IgD-negative memory B cell (primary cell): Measurements from ENCODE around the gene TRIM14. TPM values are rescaled to one million over a fixed set of nuclear protein-coding genes. Genes with fewer than 3 reads are reported as not detected.
A peak's percentile ranks its signal among the peaks of the same experiment; 100 is the strongest.
"Not testable (repeated sequence)": the region's sequence is repeated elsewhere in the genome, so short reads cannot be mapped to it uniquely, and the experiment has no call there.

Experiments used
- H3K27ac Mint-ChIP-seq, 3 donors: one replicate each; pipeline ENCODE4 v1.8.0; 2020 to 2022; ENCODE audit warnings: mild to moderate bottlenecking in 3 of 3, mixed read lengths in 3 of 3, moderate library complexity in 1 of 3
- H3K27me3 Mint-ChIP-seq: one replicate; pipeline ENCODE4 v1.8.0; 2021; ENCODE audit warnings: mixed read lengths
- H3K36me3 Mint-ChIP-seq: one replicate; pipeline ENCODE4 v1.8.0; 2020; ENCODE audit warnings: mild to moderate bottlenecking, mixed read lengths
- H3K4me1 Mint-ChIP-seq, 3 donors: one replicate each; pipeline ENCODE4 v1.8.0; 2020 to 2022; ENCODE audit warnings: mixed read lengths in 3 of 3, mild to moderate bottlenecking in 1 of 3
- H3K4me3 Mint-ChIP-seq, 4 donors: one replicate each; pipeline ENCODE4 v1.8.0; 2020 to 2022; ENCODE audit warnings: mild to moderate bottlenecking in 4 of 4, mixed read lengths in 4 of 4, moderate library complexity in 3 of 4
- H3K9me3 Mint-ChIP-seq, 3 donors: one replicate each; pipeline ENCODE4 v1.8.0; 2020 to 2021; ENCODE audit warnings: mixed read lengths in 3 of 3, mild to moderate bottlenecking in 1 of 3
- polyA plus RNA-seq: library from polyadenylated mRNA; unstranded; fragments of 300-500 nt; fragmentation: Illumina TruSeq; gene quantifications from one replicate; pipeline ENCODE4 v1.2.3, GENCODE V29; 2021

Gene TRIM14
- polyA plus RNA-seq, 1 donor from 2014 or later = 43.0 TPM

DNA sequence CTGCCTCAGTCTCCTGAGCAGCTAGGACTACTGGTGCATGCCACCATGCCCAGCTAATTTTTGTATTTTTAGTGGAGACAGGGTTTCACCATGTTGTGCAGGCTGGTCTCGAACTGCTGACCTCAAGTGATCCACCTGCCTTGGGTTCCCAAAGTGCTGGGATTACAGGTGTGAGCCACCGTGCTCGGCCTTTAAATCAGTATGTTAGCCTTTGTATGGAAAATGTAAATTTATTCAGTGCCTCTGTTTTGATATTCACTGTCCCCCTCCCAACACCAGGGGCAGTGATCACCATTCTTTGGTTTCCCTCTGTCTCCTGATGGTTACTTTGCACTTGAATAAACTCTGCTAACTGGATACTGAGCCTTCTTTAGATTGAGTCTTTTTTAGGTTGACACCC, 28.3 kb downstream of the TRIM14 start:
- not testable (repeated sequence) for H3K27me3 Mint-ChIP-seq, H3K36me3 Mint-ChIP-seq, H3K27ac Mint-ChIP-seq, H3K4me3 Mint-ChIP-seq, H3K9me3 Mint-ChIP-seq
- peaks cover 5 to 12% (median 9%) of the 10 kb centered on the region in 3 donors for H3K4me1 Mint-ChIP-seq

- H3K27ac Mint-ChIP-seq = peak overlapping the region; percentile 62 to 90 (median 73)
- H3K36me3 Mint-ChIP-seq = peaks cover 6% of the 10 kb centered on the region
- no peaks in the 10 kb centered on the region for H3K27me3 Mint-ChIP-seq
- H3K9me3 Mint-ChIP-seq = no peaks in the 10 kb centered on the region
- H3K4me1 Mint-ChIP-seq = peaks cover 5 to 12% (median 8%) of the 10 kb centered on the region in 3 donors
- peak overlapping the region in 2 of 4 donors; percentile 58 to 62 for H3K4me3 Mint-ChIP-seq
Measured at GRCh38 chr9:98087420-98088354, 31.3 kb downstream of the TRIM14 start.

DNA sequence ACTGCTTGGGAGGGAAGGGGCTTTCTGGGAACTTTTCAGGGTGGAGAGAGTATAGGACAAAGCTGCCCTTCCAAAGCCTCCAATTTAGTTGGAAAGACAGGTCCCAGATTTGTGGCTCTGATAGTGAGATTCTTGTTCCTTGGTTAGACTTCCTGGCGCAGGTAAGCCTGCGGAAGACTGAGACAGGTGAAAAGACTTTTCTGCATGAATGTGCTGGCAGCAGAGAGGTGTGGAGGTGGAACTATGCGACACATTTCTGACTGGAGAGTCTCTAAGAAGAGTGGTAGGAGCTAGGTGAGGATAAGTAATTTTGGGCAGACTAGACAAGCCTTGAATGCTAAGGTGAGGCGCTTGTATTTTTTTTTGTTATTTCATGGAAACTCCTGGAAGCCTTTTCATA, 32.6 kb downstream of the TRIM14 start:
- Mint-ChIP-seq H3K36me3 (peaks cover 5% of the 10 kb centered on the region), H3K4me3 (peak overlapping the region in 2 of 4 donors; percentile 8 to 11), H3K27ac (peak overlapping the region; percentile 49 to 90 (median 51)), H3K4me1 (peaks cover 5 to 12% (median 8%) of the 10 kb centered on the region in 3 donors), H3K9me3 (no peaks in the 10 kb centered on the region), H3K27me3 (no peaks in the 10 kb centered on the region)

DNA sequence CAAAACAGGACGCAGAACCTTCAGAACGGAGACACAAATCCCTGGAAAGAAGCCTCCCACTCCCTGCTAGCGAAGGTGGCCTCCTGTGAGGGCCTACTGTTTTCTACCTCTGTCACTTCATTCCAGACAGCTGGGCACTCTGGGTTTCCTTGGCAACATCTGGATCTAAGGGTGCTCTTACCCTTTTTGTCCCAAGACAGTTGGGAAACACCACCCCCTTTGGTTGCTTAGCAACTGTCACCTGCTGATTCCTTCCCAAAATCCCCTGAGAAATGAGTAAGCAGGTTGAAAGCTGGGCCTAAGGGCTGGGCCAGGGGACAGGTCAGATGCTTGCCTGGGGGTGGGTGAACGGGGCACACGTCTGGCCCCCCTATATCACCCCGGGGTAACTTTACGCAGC, 33.1 kb downstream of the TRIM14 start:
- H3K9me3 Mint-ChIP-seq = no peaks in the 10 kb centered on the region
- H3K36me3 Mint-ChIP-seq = peaks cover 5% of the 10 kb centered on the region

GRCh38 chr9:98085058-98085457, 34.0 kb downstream of the TRIM14 start:
- H3K27me3 Mint-ChIP-seq = no peaks in the 10 kb centered on the region
- H3K36me3 Mint-ChIP-seq = peaks cover 5% of the 10 kb centered on the region
- no peak overlapping the region for H3K4me3 Mint-ChIP-seq
- H3K4me1 Mint-ChIP-seq = peaks cover 5 to 12% (median 6%) of the 10 kb centered on the region in 3 donors
- peak overlapping the region in 2 of 3 donors; percentile 33 to 39 for H3K27ac Mint-ChIP-seq
- H3K9me3 Mint-ChIP-seq = no peaks in the 10 kb centered on the region

More for the DNA sequence above, 33.1 kb downstream of the TRIM14 start:
- H3K4me1 Mint-ChIP-seq = peaks cover 5 to 12% (median 8%) of the 10 kb centered on the region in 3 donors
- no peaks in the 10 kb centered on the region for H3K27me3 Mint-ChIP-seq
- peak overlapping the region; percentile 34 to 90 (median 51) for H3K27ac Mint-ChIP-seq
- H3K4me3 Mint-ChIP-seq = no peak overlapping the region

DNA sequence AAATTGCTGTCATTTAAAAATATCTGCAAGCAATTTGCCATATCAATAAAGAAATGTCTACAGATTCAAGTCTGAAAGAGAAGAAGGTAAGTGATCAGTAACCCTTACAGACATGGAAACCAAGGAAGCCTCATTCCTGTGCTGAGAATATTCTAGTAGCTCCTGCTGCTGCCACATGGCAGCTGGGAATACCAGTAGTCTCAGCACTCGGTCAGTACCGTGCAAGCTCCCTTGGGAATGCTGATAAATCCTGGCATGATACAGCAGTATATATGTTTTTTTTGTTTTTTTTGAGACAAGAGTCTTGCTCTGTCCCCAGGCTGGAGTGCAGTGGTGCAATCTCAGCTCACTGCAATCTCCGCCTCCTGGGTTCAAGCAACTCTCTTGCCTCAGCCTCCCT, 34.6 kb downstream of the TRIM14 start:
- H3K27me3 Mint-ChIP-seq = no peaks in the 10 kb centered on the region
- H3K4me3 Mint-ChIP-seq = no peak overlapping the region
- H3K4me1 Mint-ChIP-seq = peaks cover 2 to 12% (median 6%) of the 10 kb centered on the region in 3 donors
- no peak overlapping the region for H3K27ac Mint-ChIP-seq
- H3K36me3 Mint-ChIP-seq = peaks cover 4% of the 10 kb centered on the region
- no peaks in the 10 kb centered on the region for H3K9me3 Mint-ChIP-seq

GRCh38 chr9:98083566-98084183, 35.3 kb downstream of the TRIM14 start:
- H3K36me3 Mint-ChIP-seq = peaks cover 3% of the 10 kb centered on the region
- no peaks in the 10 kb centered on the region for H3K27me3 Mint-ChIP-seq
- no peak overlapping the region for H3K4me3 Mint-ChIP-seq
- peaks cover under 1 to 10% (median 5%) of the 10 kb centered on the region in 3 donors for H3K4me1 Mint-ChIP-seq
- peak overlapping the region in 2 of 3 donors; percentile 14 to 80 for H3K27ac Mint-ChIP-seq
- H3K9me3 Mint-ChIP-seq = no peaks in the 10 kb centered on the region

GRCh38 chr9:98083061-98083501, 35.9 kb downstream of the TRIM14 start:
- Mint-ChIP-seq H3K27me3 (no peaks in the 10 kb centered on the region), H3K4me1 (peaks cover 0 to 7% (median 5%) of the 10 kb centered on the region in 3 donors), H3K9me3 (no peaks in the 10 kb centered on the region), H3K4me3 (no peak overlapping the region), H3K36me3 (peaks cover 5% of the 10 kb centered on the region), H3K27ac (peak overlapping the region in 2 of 3 donors; percentile 14 to 80)

- Mint-ChIP-seq H3K36me3 (peaks cover 8% of the 10 kb centered on the region), H3K27ac (peak overlapping the region in 1 of 3 donors; percentile 31), H3K4me3 (no peak overlapping the region), H3K9me3 (no peaks in the 10 kb centered on the region), H3K4me1 (peaks cover 0 to 3% (median 2%) of the 10 kb centered on the region in 3 donors), H3K27me3 (no peaks in the 10 kb centered on the region)
Measured at GRCh38 chr9:98081477-98082219, 37.4 kb downstream of the TRIM14 start.

- Mint-ChIP-seq H3K4me1 (peaks cover 0 to 2% (median 2%) of the 10 kb centered on the region in 3 donors), H3K4me3 (peak overlapping the region in 1 of 4 donors; percentile 57), H3K27ac (no peak overlapping the region), H3K27me3 (no peaks in the 10 kb centered on the region), H3K36me3 (peaks cover 5% of the 10 kb centered on the region), H3K9me3 (no peaks in the 10 kb centered on the region)
Measured at GRCh38 chr9:98080780-98081179, 38.2 kb downstream of the TRIM14 start.

DNA sequence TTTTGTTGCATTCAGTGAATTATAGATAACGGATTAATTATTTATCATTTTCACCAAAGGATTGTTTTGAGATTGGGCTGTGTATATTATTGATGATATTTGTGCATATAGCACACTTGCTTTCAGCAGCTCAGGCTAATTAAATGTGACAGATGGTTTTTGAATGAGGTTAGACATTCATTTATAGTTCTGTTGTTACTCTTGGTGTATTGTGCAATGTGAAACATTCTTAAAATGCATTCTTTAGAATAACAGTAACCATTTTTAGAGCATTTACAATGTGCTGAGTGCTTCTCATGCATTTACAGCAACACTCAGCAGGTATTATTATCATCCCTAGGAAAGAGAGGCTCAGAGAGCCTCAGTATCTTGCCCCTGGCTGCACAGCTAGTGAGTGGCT, 38.7 kb downstream of the TRIM14 start:
- Mint-ChIP-seq H3K27me3 (no peaks in the 10 kb centered on the region), H3K36me3 (peaks cover 5% of the 10 kb centered on the region), H3K4me3 (peak overlapping the region in 1 of 4 donors; percentile 57), H3K9me3 (no peaks in the 10 kb centered on the region), H3K27ac (no peak overlapping the region), H3K4me1 (peaks cover 0 to 7% (median 4%) of the 10 kb centered on the region in 3 donors)

- no peaks in the 10 kb centered on the region for H3K9me3 Mint-ChIP-seq
- H3K4me1 Mint-ChIP-seq = peaks cover 5 to 12% (median 11%) of the 10 kb centered on the region in 3 donors
- no peaks in the 10 kb centered on the region for H3K27me3 Mint-ChIP-seq
- H3K4me3 Mint-ChIP-seq = no peak overlapping the region
- H3K36me3 Mint-ChIP-seq = peaks cover 5% of the 10 kb centered on the region
- H3K27ac Mint-ChIP-seq = no peak overlapping the region
Measured at GRCh38 chr9:98078895-98079294, 40.1 kb downstream of the TRIM14 start.

DNA sequence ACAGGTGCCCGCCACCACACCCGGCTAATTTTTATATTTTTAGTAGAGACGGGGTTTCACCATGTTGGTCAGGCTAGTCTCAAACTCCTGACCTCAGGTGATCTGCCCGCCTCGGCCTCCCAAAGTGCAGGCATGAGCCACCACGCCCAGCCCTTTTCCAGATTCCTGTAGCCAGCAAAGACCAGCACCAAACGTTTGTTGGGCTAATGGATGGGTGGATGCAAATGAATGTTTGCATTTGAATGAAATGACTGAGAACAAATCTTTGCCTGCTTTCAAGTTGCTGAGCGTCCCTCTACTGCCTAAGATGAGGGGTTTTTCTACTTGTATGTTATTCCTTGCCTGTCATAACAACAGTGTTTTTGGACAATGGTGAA, 42.5 kb downstream of the TRIM14 start:
- H3K9me3 Mint-ChIP-seq, H3K4me3 Mint-ChIP-seq, H3K36me3 Mint-ChIP-seq, H3K27me3 Mint-ChIP-seq: not testable (repeated sequence)
- H3K27ac Mint-ChIP-seq = peak overlapping the region in 2 of 3 donors; percentile 19 to 59
- H3K4me1 Mint-ChIP-seq = peaks cover 5 to 12% (median 9%) of the 10 kb centered on the region in 3 donors

- H3K36me3 Mint-ChIP-seq = peaks cover 5% of the 10 kb centered on the region
- H3K27ac Mint-ChIP-seq = peak overlapping the region in 2 of 3 donors; percentile 59 to 70
- H3K4me1 Mint-ChIP-seq = peaks cover 5 to 12% (median 9%) of the 10 kb centered on the region in 3 donors
- H3K27me3 Mint-ChIP-seq = no peaks in the 10 kb centered on the region
- no peak overlapping the region for H3K4me3 Mint-ChIP-seq
- H3K9me3 Mint-ChIP-seq = no peaks in the 10 kb centered on the region
Measured at GRCh38 chr9:98075332-98075805, 43.7 kb downstream of the TRIM14 start.
